Kidney (tissue), 14 donors: ENCODE data around the gene CALN1. TPM values are rescaled to one million over a fixed set of nuclear protein-coding genes. Genes with fewer than 3 reads are reported as not detected.

Experiments used
- DNase-seq, 5 donors: peaks; one replicate each; pipeline ENCODE4 v3.0.0-alpha.2; 2013 to 2020
- FAIRE-seq: peaks from 2 replicates; lab custom pipeline; 2012; peaks lifted over from hg19 to GRCh38; lab: Jason Lieb, UNC
- H3K27ac ChIP-seq, 2 donors: one replicate each; pipeline ENCODE4 v1.7.0; 2013; ENCODE audit warnings: low read depth in 2 of 2, low read length in 2 of 2, inconsistent platforms in 1 of 2
- H3K27me3 ChIP-seq: one replicate; pipeline ENCODE4 v1.7.1; 2013; ENCODE audit warnings: low read length, inconsistent platforms; ENCODE audit not compliant: control insufficient read depth, insufficient read depth
- H3K36me3 ChIP-seq, 3 donors: one replicate each; pipeline versions ENCODE4 v1.7.0 to v1.7.1; 2013; ENCODE audit warnings: low read length in 3 of 3, control low read depth in 1 of 3, inconsistent platforms in 1 of 3; ENCODE audit not compliant: insufficient read depth in 3 of 3, control insufficient read depth in 2 of 3
- H3K4me1 ChIP-seq, 3 donors: one replicate each; pipeline versions ENCODE4 v1.7.0 to v1.7.1; 2013; ENCODE audit warnings: low read length in 3 of 3, inconsistent platforms in 1 of 3, low read depth in 1 of 3; ENCODE audit not compliant: control insufficient read depth in 2 of 3, insufficient read depth in 2 of 3
- H3K4me3 ChIP-seq, 3 donors: one replicate each; pipeline versions ENCODE4 v1.7.0 to v1.8.1; 2013; ENCODE audit warnings: low read length in 3 of 3, control low read depth in 1 of 3, inconsistent platforms in 1 of 3
- H3K9ac ChIP-seq, 3 donors: one replicate each; pipeline versions ENCODE4 v1.7.0 to v1.7.1; 2013; ENCODE audit warnings: low read length in 3 of 3, control low read depth in 1 of 3, inconsistent platforms in 1 of 3
- H3K9me3 ChIP-seq, 3 donors: one replicate each; pipeline versions ENCODE4 v1.7.0 to v1.7.1; 2013; ENCODE audit warnings: low read length in 3 of 3, control low read depth in 1 of 3, inconsistent platforms in 1 of 3; ENCODE audit not compliant: control insufficient read depth in 2 of 3, insufficient read depth in 1 of 3
- intact Hi-C: fragments of 100-400 bp; cut with DNase I; formaldehyde crosslinking; loops from one replicate; pipeline ENCODE4 v1.11.1; 2022
- polyA plus RNA-seq: library from polyadenylated mRNA; stranded (reverse); fragments of 350-450 nt; fragmentation: Illumina TruSeq; extraction: RNeasy Lipid Tissue Mini Kit (QIAGEN cat#74804); gene quantifications from one replicate; pipeline ENCODE4 v1.2.3, GENCODE V29; 2014; ENCODE audit warnings: low read depth, low replicate concordance; ENCODE audit not compliant: insufficient read depth
- total RNA-seq: library from RNA; stranded (reverse); fragmentation: NEBNext Ultra II Directional; extraction: Animal tissue kit (Norgen Biotek cat#: 25700); gene quantifications from one replicate; pipeline ENCODE4 v1.2.1, GENCODE V29; 2021
- TF ChIP-seq, protein P1 (sequence below): IDR thresholded peaks from 3 replicates; pipeline ENCODE4 v1.5.1; 2012; ENCODE audit warnings: mild to moderate bottlenecking, moderate library complexity, borderline replicate concordance; ENCODE audit not compliant: insufficient read depth; ENCODE audit errors: extremely low read depth
- donor health status: control.
- donor health status: control.
- donor health status: control.
- donor health status: control.
- donor health status: control.
- donor health status: DM: yes; HTN: yes; CAD: no.
- donor health status: Normal renal cell carcinoma (clear cell type).

The CALN1 gene
- total and polyA plus RNA-seq, 2 donors from 2014 or later: not detected

GRCh38 chr7:71854546-71855397, 557.4 kb downstream of the CALN1 start:
- intact Hi-C loops: no loop called here
- no peak for FAIRE-seq
- TF ChIP-seq, protein P1, sequence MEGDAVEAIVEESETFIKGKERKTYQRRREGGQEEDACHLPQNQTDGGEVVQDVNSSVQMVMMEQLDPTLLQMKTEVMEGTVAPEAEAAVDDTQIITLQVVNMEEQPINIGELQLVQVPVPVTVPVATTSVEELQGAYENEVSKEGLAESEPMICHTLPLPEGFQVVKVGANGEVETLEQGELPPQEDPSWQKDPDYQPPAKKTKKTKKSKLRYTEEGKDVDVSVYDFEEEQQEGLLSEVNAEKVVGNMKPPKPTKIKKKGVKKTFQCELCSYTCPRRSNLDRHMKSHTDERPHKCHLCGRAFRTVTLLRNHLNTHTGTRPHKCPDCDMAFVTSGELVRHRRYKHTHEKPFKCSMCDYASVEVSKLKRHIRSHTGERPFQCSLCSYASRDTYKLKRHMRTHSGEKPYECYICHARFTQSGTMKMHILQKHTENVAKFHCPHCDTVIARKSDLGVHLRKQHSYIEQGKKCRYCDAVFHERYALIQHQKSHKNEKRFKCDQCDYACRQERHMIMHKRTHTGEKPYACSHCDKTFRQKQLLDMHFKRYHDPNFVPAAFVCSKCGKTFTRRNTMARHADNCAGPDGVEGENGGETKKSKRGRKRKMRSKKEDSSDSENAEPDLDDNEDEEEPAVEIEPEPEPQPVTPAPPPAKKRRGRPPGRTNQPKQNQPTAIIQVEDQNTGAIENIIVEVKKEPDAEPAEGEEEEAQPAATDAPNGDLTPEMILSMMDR: no peak

GRCh38 chr7:71851776-71852498, 560.2 kb downstream of the CALN1 start:
- DNase-seq (no peak), FAIRE-seq (no peak)
- TF ChIP-seq, protein P1: no peak
- Histone ChIP-seq H3K9me3 (no peaks in the 10 kb centered on the region), H3K4me1 (no peaks in the 10 kb centered on the region), H3K4me3 (no peak overlapping the region), H3K9ac (no peak overlapping the region), H3K27ac (no peak overlapping the region), H3K27me3 (no peaks in the 10 kb centered on the region), H3K36me3 (no peaks in the 10 kb centered on the region)
- intact Hi-C loops: no loop called here

More at GRCh38 chr7:71854546-71855397, 557.4 kb downstream of the CALN1 start:
- no peak overlapping the region for H3K27ac ChIP-seq
- H3K27me3 ChIP-seq: no peaks in the 10 kb centered on the region
- H3K4me3 ChIP-seq: no peak overlapping the region
- DNase-seq: no peak
- H3K4me1 ChIP-seq: no peaks in the 10 kb centered on the region
- no peaks in the 10 kb centered on the region for H3K36me3 ChIP-seq
- H3K9me3 ChIP-seq: no peaks in the 10 kb centered on the region
- no peak overlapping the region for H3K9ac ChIP-seq

GRCh38 chr7:71846160-71846559, 566.0 kb downstream of the CALN1 start:
- no peak overlapping the region for H3K27ac ChIP-seq
- no peak for FAIRE-seq
- intact Hi-C loops: no loop called here
- no peaks in the 10 kb centered on the region for H3K9me3 ChIP-seq
- H3K4me1 ChIP-seq: no peaks in the 10 kb centered on the region
- no peak overlapping the region for H3K4me3 ChIP-seq
- TF ChIP-seq, protein P1: no peak
- H3K36me3 ChIP-seq: no peaks in the 10 kb centered on the region
- H3K27me3 ChIP-seq: no peaks in the 10 kb centered on the region
- no peak overlapping the region for H3K9ac ChIP-seq
- peak in 3 of 5 donors; percentile 31 to 57 (median 34) for DNase-seq
